HUES64 (cell line): Measurements from ENCODE around the gene IDH3A.

Experiments used
- H3K27ac ChIP-seq: 2 replicates; pipeline ENCODE4 v1.7.0; 2013; ENCODE audit warnings: low read depth, low read length, inconsistent platforms
- H3K27me3 ChIP-seq: 2 replicates; pipeline ENCODE4 v1.6.1; 2013; ENCODE audit warnings: mild to moderate bottlenecking, low read length; ENCODE audit not compliant: insufficient read depth
- H3K36me3 ChIP-seq: 2 replicates; pipeline ENCODE4 v1.6.1; 2013; ENCODE audit warnings: mild to moderate bottlenecking, low read length; ENCODE audit not compliant: insufficient read depth
- H3K4me1 ChIP-seq: 2 replicates; pipeline ENCODE4 v1.6.1; 2013; ENCODE audit warnings: mild to moderate bottlenecking, low read length, moderate library complexity; ENCODE audit not compliant: insufficient read depth
- H3K4me3 ChIP-seq: 2 replicates; pipeline ENCODE4 v1.5.1; 2013; ENCODE audit warnings: mild to moderate bottlenecking, low read length, moderate library complexity
- H3K9ac ChIP-seq: 2 replicates; pipeline ENCODE4 v1.6.1; 2013; ENCODE audit warnings: mild to moderate bottlenecking, low read depth, low read length
- H3K9me3 ChIP-seq: 2 replicates; pipeline ENCODE4 v1.6.1; 2013; ENCODE audit warnings: low read depth, low read length; ENCODE audit not compliant: insufficient read depth
- WGBS: fragments of 150-250, 120-280 bp; methylation state at CpG from one replicate; pipeline ENCODE4 v1.1.7; 2013; ENCODE audit warnings: missing lambda C conversion rate; 5-methylcytosine and 5-hydroxymethylcytosine counted together

Gene IDH3A

GRCh38 chr15:78213956-78214355 lies 64.8 kb downstream of the IDH3A start:
- Histone ChIP-seq H3K4me1 (peaks cover 6% of the 10 kb centered on the region; the same call in 1 of the 2 replicates), H3K9ac (no peak overlapping the region), H3K4me3 (no peak overlapping the region), H3K27me3 (no peaks in the 10 kb centered on the region), H3K9me3 (no peaks in the 10 kb centered on the region), H3K36me3 (no peaks in the 10 kb centered on the region), H3K27ac (no peak overlapping the region)
- WGBS = 91% methylated on average over 4 of the region's 4 CpGs

- H3K27ac ChIP-seq = no peak overlapping the region
- no peaks in the 10 kb centered on the region for H3K9me3 ChIP-seq
- no peaks in the 10 kb centered on the region for H3K27me3 ChIP-seq
- no peaks in the 10 kb centered on the region for H3K36me3 ChIP-seq
- no peak overlapping the region for H3K9ac ChIP-seq
- 93% methylated on average over 7 of the region's 7 CpGs for WGBS
- peaks cover 6% of the 10 kb centered on the region; the same call in 1 of the 2 replicates for H3K4me1 ChIP-seq
- no peak overlapping the region for H3K4me3 ChIP-seq
These were observed 67.3 kb downstream of the IDH3A start for GRCh38 chr15:78216276-78217104.

GRCh38 chr15:78220713-78221112 lies 71.6 kb downstream of the IDH3A start:
- no peaks in the 10 kb centered on the region for H3K27me3 ChIP-seq
- no peak overlapping the region for H3K9ac ChIP-seq
- no peak overlapping the region for H3K27ac ChIP-seq
- H3K4me1 ChIP-seq = no peaks in the 10 kb centered on the region
- H3K9me3 ChIP-seq = peaks cover 5% of the 10 kb centered on the region; the same call in 1 of the 2 replicates
- no peaks in the 10 kb centered on the region for H3K36me3 ChIP-seq
- H3K4me3 ChIP-seq = no peak overlapping the region
- 100% methylated on average over 1 of the region's 1 CpG for WGBS
